Right atrium auricular region (tissue), 2 donors: ENCODE data around the gene PLEK2. TPM values are rescaled to one million over a fixed set of nuclear protein-coding genes. Genes with fewer than 3 reads are reported as not detected.

Experiments
- DNase-seq: peaks from one replicate; pipeline ENCODE4 v3.0.0-alpha.2; 2019; ENCODE audit warnings: low spot score
- H3K27ac ChIP-seq, 2 donors: fragments of 200-600 bp; sonication (generic); 1 replicate in 1 of 2; 2 replicates in 1 of 2; pipeline ENCODE4 v1.5.1; 2016 to 2019
- H3K27me3 ChIP-seq, 2 donors: fragments of 200-600 bp; sonication (generic); one replicate each; pipeline versions ENCODE4 v1.5.1 to v1.6.0; 2017 to 2019
- H3K36me3 ChIP-seq: fragments of 200-600 bp; sonication (generic); one replicate; pipeline ENCODE4 v1.5.1; 2016
- H3K4me1 ChIP-seq, 2 donors: fragments of 200-600 bp; sonication (generic); one replicate each; pipeline versions ENCODE4 v1.5.1 to v1.6.0; 2017 to 2019
- H3K4me3 ChIP-seq, 2 donors: fragments of 200-600 bp; sonication (generic); 1 replicate in 1 of 2; 2 replicates in 1 of 2; pipeline ENCODE4 v1.5.1; 2017 to 2019; ENCODE audit warnings: mild to moderate bottlenecking in 1 of 2, moderate library complexity in 1 of 2
- H3K9me3 ChIP-seq, 2 donors: fragments of 200-600 bp; sonication (generic); one replicate each; pipeline ENCODE4 v1.5.1; 2019
- total RNA-seq, 2 donors: library from RNA; depleted of rRNA; stranded (reverse); fragments of >200 nt; gene quantifications; one replicate each; pipeline ENCODE4 v1.1.0, GENCODE V29; 2016
- TF ChIP-seq, protein P1 (sequence below), 2 donors: fragments of 200-600 bp; sonication (generic); IDR thresholded peaks; one replicate each; pipeline ENCODE4 v1.5.1; 2019; ENCODE audit warnings: antibody characterized with exemption in 2 of 2

PLEK2 gene
- total RNA-seq, 2 donors from 2014 or later = 1.1 to 2.1 TPM

DNA sequence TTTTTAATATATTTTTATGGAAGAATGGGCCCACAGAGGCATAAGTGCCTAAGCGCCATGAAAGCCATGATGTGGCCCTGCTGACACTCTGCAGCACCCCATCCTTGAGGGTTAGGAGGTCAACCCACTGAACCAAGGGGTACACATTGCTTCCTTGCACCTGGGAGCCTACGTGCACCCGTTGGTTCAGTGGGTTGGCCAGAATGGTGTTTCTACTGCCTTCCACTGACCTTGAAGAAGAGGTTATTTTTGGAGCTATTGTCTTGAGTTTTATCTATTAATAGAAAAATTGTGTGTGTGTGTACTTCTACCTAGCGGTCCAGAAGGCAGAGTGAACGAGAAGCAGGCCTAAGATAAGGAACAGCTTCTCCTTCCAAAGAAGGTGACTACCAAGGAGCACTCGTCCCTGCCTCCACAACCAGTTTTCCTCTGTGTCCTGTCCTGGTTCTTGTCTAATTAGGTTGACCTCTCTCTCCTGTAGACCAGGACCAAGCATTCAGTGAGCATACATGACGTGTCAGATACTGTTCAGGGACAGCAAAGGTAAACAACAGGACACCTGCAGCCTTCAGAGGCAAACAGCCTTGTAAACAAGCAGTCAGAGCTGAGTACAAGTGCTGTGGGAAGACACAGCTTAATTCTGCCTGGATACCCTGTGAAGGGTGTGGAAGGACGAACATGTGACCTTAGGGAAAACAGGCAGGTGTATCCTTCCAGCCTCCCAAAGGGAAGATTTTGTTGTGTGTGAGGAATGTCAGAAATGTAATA lies 30.4 kb upstream of the PLEK2 start:
- Histone ChIP-seq H3K9me3 (no peaks in the 10 kb centered on the region), H3K4me1 (peaks cover 0 to 7% of the 10 kb centered on the region in 2 donors), H3K4me3 (no peak overlapping the region), H3K27ac (no peak overlapping the region), H3K36me3 (no peaks in the 10 kb centered on the region), H3K27me3 (no peaks in the 10 kb centered on the region)
- TF ChIP-seq, protein P1, sequence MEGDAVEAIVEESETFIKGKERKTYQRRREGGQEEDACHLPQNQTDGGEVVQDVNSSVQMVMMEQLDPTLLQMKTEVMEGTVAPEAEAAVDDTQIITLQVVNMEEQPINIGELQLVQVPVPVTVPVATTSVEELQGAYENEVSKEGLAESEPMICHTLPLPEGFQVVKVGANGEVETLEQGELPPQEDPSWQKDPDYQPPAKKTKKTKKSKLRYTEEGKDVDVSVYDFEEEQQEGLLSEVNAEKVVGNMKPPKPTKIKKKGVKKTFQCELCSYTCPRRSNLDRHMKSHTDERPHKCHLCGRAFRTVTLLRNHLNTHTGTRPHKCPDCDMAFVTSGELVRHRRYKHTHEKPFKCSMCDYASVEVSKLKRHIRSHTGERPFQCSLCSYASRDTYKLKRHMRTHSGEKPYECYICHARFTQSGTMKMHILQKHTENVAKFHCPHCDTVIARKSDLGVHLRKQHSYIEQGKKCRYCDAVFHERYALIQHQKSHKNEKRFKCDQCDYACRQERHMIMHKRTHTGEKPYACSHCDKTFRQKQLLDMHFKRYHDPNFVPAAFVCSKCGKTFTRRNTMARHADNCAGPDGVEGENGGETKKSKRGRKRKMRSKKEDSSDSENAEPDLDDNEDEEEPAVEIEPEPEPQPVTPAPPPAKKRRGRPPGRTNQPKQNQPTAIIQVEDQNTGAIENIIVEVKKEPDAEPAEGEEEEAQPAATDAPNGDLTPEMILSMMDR (IDR thresholded peaks at IDR 0.05) = no peak
- no peak for DNase-seq

DNA sequence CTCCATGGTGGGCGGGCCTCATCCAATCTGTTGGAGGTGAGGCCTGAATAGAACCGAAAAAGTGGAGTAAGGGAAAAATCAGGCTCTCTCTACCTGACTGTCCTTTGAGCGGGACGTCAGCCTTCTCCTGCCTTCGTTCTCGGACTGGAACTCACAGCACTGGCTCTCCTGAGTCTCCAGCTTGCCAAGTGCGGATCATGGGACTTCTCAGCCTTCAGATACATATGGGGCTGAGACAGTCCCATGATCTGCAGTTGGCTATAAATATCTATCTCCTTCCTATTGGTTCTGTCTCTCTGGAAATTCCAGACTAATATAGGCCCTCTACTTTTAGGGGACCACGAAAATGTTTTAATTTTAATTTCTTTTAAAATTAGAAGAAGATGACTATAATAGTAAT lies 29.7 kb upstream of the PLEK2 start:
- TF ChIP-seq, protein P1 (IDR thresholded peaks at IDR 0.05) = no peak
- Histone ChIP-seq H3K4me1 (peaks cover 0 to 3% of the 10 kb centered on the region in 2 donors), H3K9me3 (no peaks in the 10 kb centered on the region), H3K36me3 (no peaks in the 10 kb centered on the region), H3K27me3 (no peaks in the 10 kb centered on the region), H3K27ac (no peak overlapping the region), H3K4me3 (no peak overlapping the region)
- no peak for DNase-seq

DNA sequence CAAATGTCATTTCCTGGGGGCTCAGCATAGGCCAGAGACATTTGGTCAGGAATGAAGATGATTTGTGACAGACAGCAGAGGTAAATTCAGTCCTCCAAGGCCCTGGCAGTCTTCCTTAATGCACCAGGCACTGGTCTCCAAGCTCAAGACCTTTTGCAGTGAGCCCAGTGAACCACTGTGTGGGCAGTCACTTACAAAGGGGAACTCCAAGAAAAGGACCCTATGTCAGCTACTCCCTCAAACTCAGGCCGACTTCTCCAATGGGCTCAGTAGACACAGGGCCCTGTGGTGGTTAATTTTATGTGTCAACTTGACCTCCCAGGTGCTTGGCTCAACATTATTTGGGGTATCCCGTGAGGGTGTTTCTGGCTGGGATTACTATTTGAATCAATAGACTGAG lies 29.3 kb upstream of the PLEK2 start:
- TF ChIP-seq, protein P1 (IDR thresholded peaks at IDR 0.05) = no peak
- Histone ChIP-seq H3K27me3 (no peaks in the 10 kb centered on the region), H3K36me3 (no peaks in the 10 kb centered on the region), H3K4me1 (no peaks in the 10 kb centered on the region), H3K4me3 (no peak overlapping the region), H3K27ac (no peak overlapping the region), H3K9me3 (no peaks in the 10 kb centered on the region)
- no peak for DNase-seq

DNA sequence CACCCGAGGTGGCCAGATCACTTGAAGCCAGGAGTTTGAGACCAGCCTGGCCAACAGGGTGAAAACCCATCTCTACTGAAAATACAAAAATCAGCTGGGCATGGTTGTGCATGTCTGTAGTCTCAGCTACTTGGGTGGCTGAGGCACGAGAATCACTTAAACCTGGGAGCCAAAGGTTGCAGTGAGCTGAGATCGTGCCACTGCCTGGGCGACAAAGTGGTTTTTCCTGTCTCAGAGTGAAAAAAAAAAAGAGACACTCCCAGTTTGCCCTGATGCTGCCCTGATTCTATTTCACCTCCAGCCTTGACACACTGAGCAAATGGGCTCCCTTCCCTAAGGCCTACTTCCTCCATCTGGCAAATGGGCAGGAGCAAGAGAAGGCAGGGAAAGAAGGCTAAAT lies 28.5 kb upstream of the PLEK2 start:
- Histone ChIP-seq H3K9me3 (no peaks in the 10 kb centered on the region), H3K36me3 (no peaks in the 10 kb centered on the region), H3K4me3 (no peak overlapping the region), H3K27ac (no peak overlapping the region), H3K4me1 (no peaks in the 10 kb centered on the region), H3K27me3 (no peaks in the 10 kb centered on the region)
- TF ChIP-seq, protein P1 (IDR thresholded peaks at IDR 0.05) = no peak
- no peak for DNase-seq

DNA sequence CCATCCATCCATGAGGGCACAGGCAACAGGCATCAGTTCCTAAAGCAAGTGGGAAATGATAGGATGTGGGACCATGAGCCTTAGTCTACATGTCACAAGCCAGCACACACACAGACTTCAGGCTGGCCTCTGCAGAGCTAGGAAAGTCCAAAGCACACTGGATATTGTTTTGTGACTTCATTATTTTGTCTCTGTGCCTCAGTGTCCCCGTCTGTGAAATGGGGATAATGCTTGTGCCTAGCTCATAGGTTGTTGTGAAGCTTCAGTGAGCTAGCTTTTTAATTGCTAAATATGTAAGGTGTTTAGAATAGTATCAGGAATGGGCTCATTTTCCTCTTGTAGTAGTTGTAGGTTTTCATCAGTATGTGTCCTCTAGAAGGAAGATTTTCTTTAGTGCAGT lies 27.0 kb upstream of the PLEK2 start:
- no peak for DNase-seq
- H3K27ac ChIP-seq = no peak overlapping the region
- H3K4me3 ChIP-seq = no peak overlapping the region
- no peaks in the 10 kb centered on the region for H3K9me3 ChIP-seq
- no peaks in the 10 kb centered on the region for H3K36me3 ChIP-seq
- TF ChIP-seq, protein P1 (IDR thresholded peaks at IDR 0.05) = no peak
- no peaks in the 10 kb centered on the region for H3K4me1 ChIP-seq
- H3K27me3 ChIP-seq = no peaks in the 10 kb centered on the region
